ENCODE data around the gene NFKBIZ. TPM values are rescaled to one million over a fixed set of nuclear protein-coding genes. Genes with fewer than 3 reads are reported as not detected.

NFKBIZ gene
- total RNA-seq, 2 donors from 2014 or later: 25.7 to 38.3 TPM

GRCh38 chr3:101886626-101887025 lies 37.3 kb downstream of the NFKBIZ start:
- Histone ChIP-seq H3K4me3 (no peak overlapping the region), H3K27ac (no peak overlapping the region), H3K9me3 (no peaks in the 10 kb centered on the region), H3K36me3 (no peaks in the 10 kb centered on the region), H3K27me3 (replicated peaks; ENCODE audit: insufficient read depth) (no peaks in the 10 kb centered on the region), H3K4me1 (replicated peaks) (no peaks in the 10 kb centered on the region)
- no peak for DNase-seq (ENCODE audit: low spot score)
- TF ChIP-seq POLR2AphosphoS5 (IDR thresholded peaks at IDR 0.05) (no peak), POLR2A (IDR thresholded peaks at IDR 0.05) (no peak), CTCF (IDR thresholded peaks at IDR 0.05) (no peak)
- intact Hi-C loops (cut with DNase I): no loop called here
- WGBS: 95% methylated on average over 3 of the region's 3 CpGs

- intact Hi-C loops (cut with DNase I): no loop called here
- Histone ChIP-seq H3K4me1 (replicated peaks) (no peaks in the 10 kb centered on the region), H3K9me3 (no peaks in the 10 kb centered on the region), H3K27me3 (replicated peaks; ENCODE audit: insufficient read depth) (no peaks in the 10 kb centered on the region), H3K27ac (no peak overlapping the region), H3K36me3 (no peaks in the 10 kb centered on the region), H3K4me3 (no peak overlapping the region)
- TF ChIP-seq POLR2AphosphoS5 (IDR thresholded peaks at IDR 0.05) (peak; percentile 62), POLR2A (IDR thresholded peaks at IDR 0.05) (no peak)
- DNase-seq (ENCODE audit: low spot score): peak; percentile 56
- 9% methylated on average over 3 of the region's 3 CpGs for WGBS
Observed at GRCh38 chr3:101888653-101889052, 39.3 kb downstream of the NFKBIZ start.

GRCh38 chr3:101890716-101891115 lies 41.4 kb downstream of the NFKBIZ start:
- Histone ChIP-seq H3K27ac (no peak overlapping the region), H3K9me3 (no peaks in the 10 kb centered on the region), H3K4me3 (no peak overlapping the region), H3K36me3 (no peaks in the 10 kb centered on the region), H3K4me1 (replicated peaks) (no peaks in the 10 kb centered on the region), H3K27me3 (replicated peaks; ENCODE audit: insufficient read depth) (no peaks in the 10 kb centered on the region)
- DNase-seq (ENCODE audit: low spot score): no peak
- intact Hi-C loops (cut with DNase I): no loop called here
- TF ChIP-seq POLR2AphosphoS5 (IDR thresholded peaks at IDR 0.05) (no peak), CTCF (IDR thresholded peaks at IDR 0.05) (no peak), POLR2A (IDR thresholded peaks at IDR 0.05) (no peak)

GRCh38 chr3:101892648-101893047 lies 43.3 kb downstream of the NFKBIZ start:
- no peaks in the 10 kb centered on the region for H3K4me1 ChIP-seq (replicated peaks)
- no peaks in the 10 kb centered on the region for H3K27me3 ChIP-seq (replicated peaks; ENCODE audit: insufficient read depth)
- H3K4me3 ChIP-seq: no peak overlapping the region
- DNase-seq (ENCODE audit: low spot score): no peak
- TF ChIP-seq CTCF (IDR thresholded peaks at IDR 0.05) (no peak), POLR2A (IDR thresholded peaks at IDR 0.05) (no peak), POLR2AphosphoS5 (IDR thresholded peaks at IDR 0.05) (no peak)
- WGBS: 96% methylated on average over 1 of the region's 1 CpG
- no peak overlapping the region for H3K27ac ChIP-seq
- H3K9me3 ChIP-seq: no peaks in the 10 kb centered on the region
- H3K36me3 ChIP-seq: no peaks in the 10 kb centered on the region
- intact Hi-C loops (cut with DNase I): no loop called here

GRCh38 chr3:101896083-101896757 lies 46.9 kb downstream of the NFKBIZ start:
- Histone ChIP-seq H3K27me3 (replicated peaks; ENCODE audit: insufficient read depth) (no peaks in the 10 kb centered on the region), H3K4me1 (replicated peaks) (no peaks in the 10 kb centered on the region), H3K27ac (no peak overlapping the region), H3K4me3 (no peak overlapping the region), H3K9me3 (no peaks in the 10 kb centered on the region), H3K36me3 (no peaks in the 10 kb centered on the region)
- 92% methylated on average over 2 of the region's 2 CpGs for WGBS
- intact Hi-C loops (cut with DNase I): no loop called here
- TF ChIP-seq CTCF (IDR thresholded peaks at IDR 0.05): no peak
- TF ChIP-seq POLR2AphosphoS5 (IDR thresholded peaks at IDR 0.05): no peak
- TF ChIP-seq POLR2A (IDR thresholded peaks at IDR 0.05): no peak
- DNase-seq (ENCODE audit: low spot score): no peak

Measured in prostate gland (tissue), 2 donors.